K562 (cell line): ENCODE measurements around the gene TPRG1L. TPM values are rescaled to one million over a fixed set of nuclear protein-coding genes. Genes with fewer than 3 reads are reported as not detected.

Experiments used
- ATAC-seq: fragments of 200-7000 bp; cut with Tn5 transposase; 3 replicates; pipeline ENCODE4 v1.9.1; 2020; ENCODE audit warnings: moderate library complexity
- BruUV-seq: library from RNA; stranded (reverse); fragments of 400-500 nt; replicated peaks from 2 replicates; lab custom pipeline; 2021; lab: Mats Ljungman, UMichigan
- CTCF ChIA-PET: fragments of 300-600 bp; formaldehyde crosslinking; extraction: SDS; loops from one replicate; lab custom pipeline; 2021; ENCODE audit warnings: low intra/inter-chr PET ratio; lab: Yijun Ruan, JAX
- POLR2A ChIA-PET: fragments of 300-600, 350-650 bp; sonication (Branson Sonifier 250); formaldehyde crosslinking; extraction: SDS; loops from one replicate; lab custom pipeline; 2021; ENCODE audit warnings: antibody characterized with exemption, inconsistent platforms; lab: Yijun Ruan, JAX
- DNase-seq, 4 experiments: peaks; one replicate each; pipeline versions ENCODE4 v3.0.0 to v3.0.0-alpha.2; 2011 to 2018; ENCODE audit warnings: low spot score in 3 of 4, mixed read lengths in 3 of 4; ENCODE audit errors: extremely low read depth in 1 of 4
- FAIRE-seq: peaks from 2 replicates; lab custom pipeline; 2011; peaks lifted over from hg19 to GRCh38; lab: Jason Lieb, UNC
- H2AFZ ChIP-seq: 2 replicates; pipeline ENCODE4 v1.6.0; 2011; ENCODE audit warnings: low read depth, low read length, control low read depth, inconsistent platforms
- H3K27ac ChIP-seq: fragments of 200-600 bp; 3 replicates; pipeline ENCODE4 v1.8.0; 2011; ENCODE audit warnings: low read depth, mild to moderate bottlenecking, control low read depth, inconsistent platforms, low read length, moderate library complexity, mixed read lengths; ENCODE audit errors: extremely low read depth
- H3K27me3 ChIP-seq, 2 experiments: fragments of 300-600 bp in 1 of 2; 2 replicates in 1 of 2; 3 replicates in 1 of 2; pipeline versions ENCODE4 v1.6.0 to v1.8.0; 2011; ENCODE audit warnings: inconsistent platforms in 2 of 2, low read length in 2 of 2, mild to moderate bottlenecking in 1 of 2, mixed read lengths in 1 of 2, moderate library complexity in 1 of 2; ENCODE audit not compliant: control insufficient read depth in 2 of 2, insufficient read depth in 2 of 2
- H3K36me3 ChIP-seq: fragments of 300-600 bp; 3 replicates; pipeline ENCODE4 v1.8.0; 2011; ENCODE audit warnings: mild to moderate bottlenecking, low read length, inconsistent platforms; ENCODE audit not compliant: control insufficient read depth, insufficient read depth
- H3K4me1 ChIP-seq, 2 experiments: fragments of 200-600 bp in 1 of 2; replicated peaks in 1 of 2; 2 replicates in 1 of 2; 3 replicates in 1 of 2; pipeline versions ENCODE4 v1.5.1 to v1.8.0; 2011; ENCODE audit warnings: inconsistent platforms in 2 of 2, low read length in 2 of 2, mild to moderate bottlenecking in 1 of 2, mixed read lengths in 1 of 2, moderate library complexity in 1 of 2; ENCODE audit not compliant: control insufficient read depth in 2 of 2, insufficient read depth in 2 of 2
- H3K4me2 ChIP-seq: 2 replicates; pipeline ENCODE4 v1.6.1; 2011; ENCODE audit warnings: low read length, control low read depth, inconsistent platforms, mixed read lengths; ENCODE audit not compliant: insufficient read depth
- H3K4me3 ChIP-seq: fragments of 200-600 bp; sonication (generic), shearing (Covaris generic); 2 replicates; pipeline ENCODE4 v1.5.1; 2016; ENCODE audit warnings: control low read depth, inconsistent platforms
- H3K79me2 ChIP-seq: fragments of 200-600 bp; 3 replicates; pipeline ENCODE4 v1.8.0; 2011; ENCODE audit warnings: low read length, inconsistent platforms; ENCODE audit not compliant: control insufficient read depth, insufficient read depth
- H3K9ac ChIP-seq, 2 experiments: 2 replicates each; pipeline versions ENCODE4 v1.6.0 to v1.6.1; 2011; ENCODE audit warnings: low read depth in 2 of 2, low read length in 2 of 2, control low read depth in 1 of 2, inconsistent platforms in 1 of 2, mild to moderate bottlenecking in 1 of 2, mixed read lengths in 1 of 2; ENCODE audit not compliant: insufficient read depth in 1 of 2
- H3K9me1 ChIP-seq: one replicate; pipeline ENCODE4 v1.6.0; 2011; ENCODE audit warnings: inconsistent platforms, mild to moderate bottlenecking, low read length, moderate library complexity; ENCODE audit not compliant: control insufficient read depth, insufficient read depth
- H3K9me3 ChIP-seq: replicated peaks from 2 replicates; pipeline ENCODE4 v1.5.1; 2011; ENCODE audit warnings: low read depth, low read length, inconsistent platforms; ENCODE audit not compliant: control insufficient read depth, insufficient read depth
- H4K20me1 ChIP-seq: replicated peaks from 2 replicates; pipeline ENCODE4 v1.6.1; 2011; ENCODE audit warnings: low read length, inconsistent platforms, mixed read lengths; ENCODE audit not compliant: control insufficient read depth, insufficient read depth
- CREB3 ChIP-seq: fragments of 450-650 bp; conservative IDR thresholded peaks from 2 replicates; pipeline ENCODE4 v1.6.1; 2016; ENCODE audit warnings: missing genetic modification characterization, low read depth, mild to moderate bottlenecking, missing compliant biosample characterization, moderate library complexity
- CREBBP ChIP-seq: IDR thresholded peaks from one replicate; pipeline ENCODE4 v1.6.1; 2012; ENCODE audit warnings: low read depth, mild to moderate bottlenecking, control low read depth, inconsistent platforms, low read length
- EHMT2 ChIP-seq: fragments of 450-650 bp; IDR thresholded peaks from 2 replicates; pipeline ENCODE4 v1.6.1; 2018; ENCODE audit warnings: antibody characterized with exemption
- ESRRB ChIP-seq: fragments of 250-450 bp; sonication (Bioruptor Pico); IDR thresholded peaks from 2 replicates; pipeline ENCODE4 v1.5.0; 2020; ENCODE audit warnings: mild to moderate bottlenecking, moderate library complexity, borderline replicate concordance
- JUND ChIP-seq, 2 experiments: IDR thresholded peaks; 2 replicates in 1 of 2; 3 replicates in 1 of 2; pipeline ENCODE4 v1.6.1; 2011; ENCODE audit warnings: borderline replicate concordance in 2 of 2, low read depth in 2 of 2, low read length in 2 of 2, improper control_type of control experiment in 1 of 2, missing biosample characterization in 1 of 2, missing genetic modification characterization in 1 of 2, missing genetic modification reagents in 1 of 2
- KAT2B ChIP-seq: IDR thresholded peaks from one replicate; pipeline ENCODE4 v1.6.1; 2012; ENCODE audit warnings: low read depth, mild to moderate bottlenecking, control low read depth, inconsistent platforms, low read length, moderate library complexity
- KDM4B ChIP-seq, 2 experiments: fragments of 450-650 bp in 1 of 2; sonication (generic) in 1 of 2; IDR thresholded peaks; 2 replicates each; pipeline ENCODE4 v1.6.1; 2016 to 2017; ENCODE audit warnings: borderline replicate concordance in 2 of 2, antibody characterized with exemption in 1 of 2, low read depth in 1 of 2, mild to moderate bottlenecking in 1 of 2
- LARP7 ChIP-seq: fragments of 450-650 bp; IDR thresholded peaks from 2 replicates; pipeline ENCODE4 v1.6.1; 2016
- PHF21A ChIP-seq: fragments of 450-650 bp; IDR thresholded peaks from 2 replicates; pipeline ENCODE4 v1.6.1; 2017; ENCODE audit warnings: low read depth, borderline replicate concordance
- SRSF7 ChIP-seq: fragments of 200-400 bp; formaldehyde crosslinking; optimal IDR thresholded peaks from 2 replicates; pipeline ENCODE3; 2017; ENCODE audit warnings: mild to moderate bottlenecking, low read depth, low read length
- TAF7 ChIP-seq: fragments of 450-650 bp; IDR thresholded peaks from 2 replicates; pipeline ENCODE4 v1.6.1; 2016; ENCODE audit warnings: missing genetic modification characterization, missing compliant biosample characterization
- ZNF12 ChIP-seq: sonication (generic); formaldehyde crosslinking; IDR thresholded peaks from 2 replicates; pipeline ENCODE4 v1.4.0; 2020; ENCODE audit warnings: mild to moderate bottlenecking, missing genetic modification reagents
- ZNF24 ChIP-seq: fragments of 450-650 bp; IDR thresholded peaks from 2 replicates; pipeline ENCODE4 v1.6.1; 2016
- WGBS: fragments of 100-300 bp; shearing (Covaris generic); methylation state at CpG from one replicate; pipeline ENCODE4 v1.1.6; 2016; ENCODE audit warnings: low coverage, mixed read lengths; ENCODE audit not compliant: insufficient coverage; ENCODE audit errors: missing lambda C conversion rate; 5-methylcytosine and 5-hydroxymethylcytosine counted together
- in situ Hi-C: fragments of 300-500 bp; cut with MboI; formaldehyde crosslinking; loops from 4 replicates; pipeline ENCODE4 v1.15.0; 2018; ENCODE audit warnings: inconsistent platforms, mixed read lengths
- intact Hi-C: fragments of 100-400 bp; cut with micrococcal nuclease; formaldehyde crosslinking; loops from 2 replicates; pipeline ENCODE4 v1.14.2; 2022
- polyA plus RNA-seq, 8 experiments: library from polyadenylated mRNA; depleted of rRNA in 4 of 8; stranded (reverse) in 5 of 8; unstranded in 3 of 8; fragments of >200 nt; fragmentation: Nextera tagmentation in 2 of 8; fragmentation: Illumina TruSeq in 1 of 8; extraction: Ambion mirVana in 2 of 8; extraction: Trizol in 1 of 8; gene quantifications; 2 replicates each; pipeline versions ENCODE4 v1.2.1 to v1.2.3, GENCODE V29; 2011 to 2014; ENCODE audit warnings: inconsistent platforms in 1 of 8, missing spikeins in 1 of 8
- total RNA-seq, 7 experiments: library from RNA; depleted of rRNA in 6 of 7; stranded (reverse); fragments of >200 nt in 6 of 7; fragmentation: Illumina TruSeq in 2 of 7; extraction: Trizol in 2 of 7; gene quantifications; 2 replicates each; pipeline versions ENCODE4 v1.2.1 to v1.2.3, GENCODE V29; 2011 to 2021; ENCODE audit warnings: low replicate concordance in 1 of 7
- TF ChIP-seq, protein P1 (sequence below): fragments of 250-450 bp; sonication (Bioruptor Pico); IDR thresholded peaks from 2 replicates; pipeline ENCODE4 v1.5.0; 2021; ENCODE audit warnings: mild to moderate bottlenecking, moderate library complexity
- TF ChIP-seq, protein P2 (sequence below): fragments of 450-650 bp; formaldehyde crosslinking; IDR thresholded peaks from 2 replicates; pipeline ENCODE4 v1.4.0; 2022; ENCODE audit warnings: missing genetic modification characterization
- TF ChIP-seq, protein P3 (sequence below): fragments of 450-650 bp; IDR thresholded peaks from 2 replicates; pipeline ENCODE4 v1.6.1; 2018; ENCODE audit warnings: mild to moderate bottlenecking, low read depth; ENCODE audit not compliant: partially characterized antibody

Gene TPRG1L
- total and polyA plus RNA-seq, 9 of the 15 experiments (the other 6 are each of a cell fraction or from before 2014, with no cell fraction given): 1.6 to 11.0 (median 6.2) TPM

GRCh38 chr1:3603156-3603555 is 21.7 kb upstream of the TPRG1L start:
- ChIA-PET CTCF (no interaction called here), POLR2A (no interaction called here)
- Histone ChIP-seq H4K20me1 (peaks cover 14% of the 10 kb centered on the region), H3K27me3 (peaks cover 5 to 66% of the 10 kb centered on the region in 2 experiments; a peak in 3 of 5 replicates), H2AFZ (no peak overlapping the region), H3K9me3 (no peaks in the 10 kb centered on the region), H3K9me1 (no peaks in the 10 kb centered on the region), H3K4me3 (no peak overlapping the region), H3K4me2 (no peak overlapping the region), H3K79me2 (no peaks in the 10 kb centered on the region), H3K27ac (no peak overlapping the region), H3K4me1 (peaks cover 6 to 48% of the 10 kb centered on the region in 2 experiments; a peak in 3 of 5 replicates), H3K9ac (no peak overlapping the region; a peak in 1 of 4 replicates), H3K36me3 (no peaks in the 10 kb centered on the region)
- no peak for ATAC-seq
- in situ Hi-C loops: no loop called here
- WGBS: 29% methylated on average over 11 of the region's 11 CpGs
- DNase-seq: no peak
- FAIRE-seq: no peak
- no TSS peak for BruUV-seq
- intact Hi-C loops: no loop called here
- no peak for TF ChIP-seq EHMT2
- no peak for TF ChIP-seq LARP7
- TF ChIP-seq ZNF24: no peak
- TF ChIP-seq PHF21A: no peak
- no peak for TF ChIP-seq CREB3 (tag)
- no peak for TF ChIP-seq TAF7 (tag)
- TF ChIP-seq ESRRB (CRISPR knock-in tag): no peak
- TF ChIP-seq SRSF7: no peak
- TF ChIP-seq JUND (IDR thresholded peaks at IDR 0.05; ENCODE audit: borderline replicate concordance, low read depth, low read length): no peak
- no peak for TF ChIP-seq JUND (tag; IDR thresholded peaks at IDR 0.05; ENCODE audit: borderline replicate concordance, low read depth, low read length)
- TF ChIP-seq, protein P1, sequence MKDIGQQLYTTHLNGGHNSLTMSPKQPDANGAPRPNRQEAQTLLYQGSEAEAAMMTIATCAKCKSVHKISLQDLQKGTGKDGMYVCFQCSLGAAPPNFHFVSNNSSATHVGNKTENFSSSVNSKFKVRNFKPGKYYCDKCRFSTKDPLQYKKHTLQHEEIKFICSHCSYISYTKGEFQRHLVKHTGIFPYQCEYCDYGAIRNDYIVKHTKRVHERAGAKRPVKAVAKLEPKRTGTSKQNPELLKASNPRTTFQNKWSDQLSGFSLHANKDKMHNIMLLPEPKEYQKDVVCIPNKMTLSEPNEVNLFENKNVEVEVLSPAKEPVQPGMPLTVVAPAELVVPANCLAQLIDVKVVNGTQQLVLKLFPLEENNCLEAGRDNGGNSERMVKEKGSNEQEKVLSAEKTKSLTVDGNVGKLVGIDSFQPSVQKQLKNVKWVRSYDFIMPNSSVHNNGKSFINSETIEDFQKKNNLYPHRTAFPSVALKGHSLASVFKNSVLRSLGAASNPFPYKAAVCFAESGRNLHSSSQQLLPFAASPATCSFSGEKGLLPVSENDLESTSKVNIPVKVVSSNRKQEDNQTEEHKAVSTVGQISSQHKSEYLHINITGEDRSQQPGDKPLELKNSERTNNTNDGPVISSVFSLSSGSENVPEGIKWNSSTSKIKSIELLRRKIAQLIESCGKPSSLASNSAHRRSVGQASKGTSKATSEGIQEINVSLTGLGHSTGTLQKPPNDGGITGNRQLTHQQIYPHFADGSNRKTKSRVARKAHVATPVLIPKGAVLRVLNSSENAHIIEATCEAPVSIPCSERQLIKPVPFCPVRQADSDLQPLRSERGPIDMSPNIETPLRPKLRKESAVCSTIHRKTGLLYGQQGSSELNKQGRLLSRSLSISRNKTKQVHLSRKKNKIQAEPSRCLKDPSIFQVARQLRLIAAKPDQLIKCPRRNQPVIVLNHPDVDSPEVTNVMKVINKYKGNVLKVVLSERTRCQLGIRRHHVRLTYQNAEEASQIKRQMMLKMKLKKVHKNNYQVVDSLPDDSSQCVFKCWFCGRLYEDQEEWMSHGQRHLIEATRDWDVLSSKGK (CRISPR knock-in tag): no peak
- TF ChIP-seq, protein P2, sequence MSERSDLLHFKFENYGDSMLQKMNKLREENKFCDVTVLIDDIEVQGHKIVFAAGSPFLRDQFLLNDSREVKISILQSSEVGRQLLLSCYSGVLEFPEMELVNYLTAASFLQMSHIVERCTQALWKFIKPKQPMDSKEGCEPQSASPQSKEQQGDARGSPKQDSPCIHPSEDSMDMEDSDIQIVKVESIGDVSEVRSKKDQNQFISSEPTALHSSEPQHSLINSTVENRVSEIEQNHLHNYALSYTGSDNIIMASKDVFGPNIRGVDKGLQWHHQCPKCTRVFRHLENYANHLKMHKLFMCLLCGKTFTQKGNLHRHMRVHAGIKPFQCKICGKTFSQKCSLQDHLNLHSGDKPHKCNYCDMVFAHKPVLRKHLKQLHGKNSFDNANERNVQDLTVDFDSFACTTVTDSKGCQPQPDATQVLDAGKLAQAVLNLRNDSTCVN (CRISPR knock-in tag): no peak
- no peak for TF ChIP-seq CREBBP
- no peak for TF ChIP-seq ZNF12 (CRISPR knock-in tag)
- TF ChIP-seq KDM4B (IDR thresholded peaks at IDR 0.05; ENCODE audit: borderline replicate concordance in 2 of 2, low read depth in 1 of 2): no peak
- no peak for TF ChIP-seq KAT2B
- TF ChIP-seq, protein P3, sequence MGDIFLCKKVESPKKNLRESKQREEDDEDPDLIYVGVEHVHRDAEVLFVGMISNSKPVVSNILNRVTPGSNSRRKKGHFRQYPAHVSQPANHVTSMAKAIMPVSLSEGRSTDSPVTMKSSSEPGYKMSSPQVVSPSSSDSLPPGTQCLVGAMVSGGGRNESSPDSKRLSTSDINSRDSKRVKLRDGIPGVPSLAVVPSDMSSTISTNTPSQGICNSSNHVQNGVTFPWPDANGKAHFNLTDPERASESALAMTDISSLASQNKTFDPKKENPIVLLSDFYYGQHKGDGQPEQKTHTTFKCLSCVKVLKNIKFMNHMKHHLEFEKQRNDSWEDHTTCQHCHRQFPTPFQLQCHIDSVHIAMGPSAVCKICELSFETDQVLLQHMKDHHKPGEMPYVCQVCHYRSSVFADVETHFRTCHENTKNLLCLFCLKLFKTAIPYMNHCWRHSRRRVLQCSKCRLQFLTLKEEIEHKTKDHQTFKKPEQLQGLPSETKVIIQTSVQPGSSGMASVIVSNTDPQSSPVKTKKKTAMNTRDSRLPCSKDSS: no peak
